CD4-positive, alpha-beta T cell treated with Interleukin-1 beta for 1 hour (primary cell): Measurements from ENCODE around the gene SPOP.
A peak's percentile ranks its signal among the peaks of the same experiment; 100 is the strongest.
"Not testable (repeated sequence)": the region's sequence is repeated elsewhere in the genome, so short reads cannot be mapped to it uniquely, and the experiment has no call there.

Source experiments
- DNase-seq, 2 donors: peaks; one replicate each; pipeline ENCODE4 v3.0.0-alpha.2; 2020 to 2022

SPOP gene

DNA sequence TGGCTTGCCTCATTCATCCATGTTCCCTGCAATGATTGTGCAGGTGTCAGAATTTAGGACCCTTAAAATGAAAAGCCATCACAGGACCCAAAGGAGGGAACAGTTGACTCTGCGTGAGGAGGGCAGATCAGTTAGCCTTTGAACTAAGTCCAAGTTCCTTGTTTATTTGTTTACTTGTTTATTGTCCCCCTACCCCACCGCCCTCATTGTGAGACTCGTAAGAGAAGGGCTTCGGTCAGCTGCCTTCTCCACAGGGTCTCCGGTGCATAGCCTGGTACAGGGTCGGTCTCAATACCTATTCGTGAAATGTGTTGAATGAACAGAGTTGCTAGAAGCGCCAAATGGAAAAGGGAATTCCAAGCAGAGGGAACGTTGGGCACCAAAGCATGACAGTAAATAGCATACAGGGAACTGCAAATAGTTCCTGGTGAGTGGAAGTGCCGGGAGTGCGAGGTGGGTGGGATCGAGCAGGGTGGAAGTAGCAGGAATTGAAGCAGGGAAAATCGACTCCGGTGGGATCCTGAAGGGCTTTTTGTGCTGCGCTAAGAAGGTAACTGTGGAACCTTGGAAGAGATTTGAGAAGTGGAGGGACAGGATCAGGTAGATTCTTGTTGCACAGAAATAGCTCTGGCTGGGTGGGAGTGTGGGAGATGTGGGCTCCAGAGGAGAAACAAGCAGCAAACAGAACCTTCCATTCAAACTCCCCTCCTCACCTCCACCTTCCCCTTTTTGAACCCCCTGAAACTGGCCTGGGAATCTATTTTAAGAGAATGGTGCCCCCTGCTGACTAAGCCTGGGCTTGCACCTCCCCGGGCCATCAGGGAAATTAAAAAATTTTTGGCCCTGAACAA lies 17.2 kb upstream of the SPOP start:
- peak; percentile 67 to 76 for DNase-seq

DNA sequence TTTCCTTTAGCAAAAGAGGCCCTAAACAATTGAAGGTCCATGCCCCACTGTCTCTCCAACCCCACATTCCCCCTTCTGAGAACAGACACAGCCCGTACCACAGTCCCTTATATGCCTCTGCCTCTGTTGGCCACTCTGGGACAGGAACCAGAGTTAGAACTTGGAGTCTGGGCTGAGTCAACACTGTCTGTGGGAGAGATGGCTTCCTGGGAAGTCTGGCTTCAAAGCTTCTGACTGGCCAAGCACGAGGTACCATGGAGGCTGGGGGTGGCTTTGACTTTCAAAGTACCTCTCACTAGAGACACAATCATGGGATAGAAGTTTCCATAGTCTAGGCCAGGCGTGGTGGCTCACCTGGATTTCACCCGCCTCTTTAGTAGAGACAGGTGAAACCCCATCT lies 14.9 kb upstream of the SPOP start:
- DNase-seq: no peak

DNA sequence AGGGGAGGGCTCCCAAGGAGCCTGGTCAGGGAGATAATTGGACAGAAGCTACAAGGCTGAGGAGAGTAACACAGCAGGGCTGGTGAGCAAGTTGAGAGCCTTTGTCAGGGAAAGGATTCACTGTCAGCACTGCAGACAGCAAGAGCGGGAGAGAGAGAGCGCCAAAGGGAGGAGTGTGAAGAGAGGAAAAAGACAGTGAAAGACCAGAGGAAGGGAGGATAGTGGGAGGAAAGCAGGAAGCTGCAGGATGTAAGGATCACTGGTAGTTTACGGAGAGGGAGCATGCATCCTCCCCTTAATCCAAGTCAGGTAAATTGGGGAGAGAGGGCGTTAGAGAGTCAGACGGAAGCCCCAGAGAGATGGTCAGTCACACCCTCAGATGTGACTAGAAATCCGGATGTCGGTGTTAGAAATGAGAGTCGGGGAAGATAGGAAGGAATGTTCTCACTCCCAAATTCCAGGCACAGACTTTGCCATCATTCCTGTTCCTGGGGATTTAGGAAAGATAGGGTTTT lies 13.8 kb upstream of the SPOP start:
- DNase-seq: no peak

DNA sequence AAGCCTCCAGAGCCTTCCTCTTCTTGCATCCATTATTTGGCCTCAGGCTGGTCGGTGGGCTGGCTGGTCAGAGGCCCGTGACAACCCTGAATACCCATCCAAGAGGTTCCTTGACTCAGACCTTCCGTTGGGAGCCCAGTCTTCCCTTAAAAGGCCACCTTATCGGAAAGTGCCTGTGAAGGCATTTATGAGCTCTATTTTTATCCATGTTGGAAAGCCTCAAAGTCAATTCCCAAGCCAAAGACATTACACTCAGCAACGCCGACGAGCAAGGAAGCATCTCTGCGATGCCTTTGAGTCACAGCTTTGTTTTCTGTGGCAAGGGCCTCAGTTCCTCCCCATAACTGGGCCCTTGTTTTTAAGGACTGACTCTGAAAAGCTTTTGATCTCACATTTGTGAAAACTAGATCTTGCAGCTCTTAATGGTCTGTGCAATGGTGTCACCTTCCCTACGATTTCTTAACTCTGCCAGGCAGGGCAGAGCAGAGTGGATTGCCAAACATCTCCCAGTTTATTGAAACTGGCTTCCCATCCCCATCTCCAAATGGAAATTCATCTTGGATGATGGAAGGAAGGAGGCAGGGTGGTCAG lies 13.3 kb upstream of the SPOP start:
- no peak for DNase-seq

DNA sequence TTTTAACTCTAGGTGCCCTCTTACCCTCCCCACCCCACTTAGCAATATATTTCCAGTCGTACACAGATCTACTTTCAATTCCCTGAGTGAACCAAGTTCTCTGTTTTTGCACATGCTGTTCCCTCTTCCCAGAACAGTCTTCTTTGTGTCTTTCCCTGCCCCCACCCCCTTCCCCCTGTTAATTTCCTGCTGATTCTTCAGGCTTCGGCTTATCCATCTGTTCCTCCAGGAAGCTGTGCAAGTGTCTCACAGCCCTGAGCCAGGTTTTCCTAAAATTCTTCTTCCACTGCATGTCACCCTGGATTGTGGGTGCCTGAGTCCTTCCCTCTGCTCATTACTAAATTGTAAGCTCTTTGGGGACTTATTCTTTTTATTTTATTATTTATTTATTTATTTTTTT lies 12.4 kb upstream of the SPOP start:
- no peak for DNase-seq

DNA sequence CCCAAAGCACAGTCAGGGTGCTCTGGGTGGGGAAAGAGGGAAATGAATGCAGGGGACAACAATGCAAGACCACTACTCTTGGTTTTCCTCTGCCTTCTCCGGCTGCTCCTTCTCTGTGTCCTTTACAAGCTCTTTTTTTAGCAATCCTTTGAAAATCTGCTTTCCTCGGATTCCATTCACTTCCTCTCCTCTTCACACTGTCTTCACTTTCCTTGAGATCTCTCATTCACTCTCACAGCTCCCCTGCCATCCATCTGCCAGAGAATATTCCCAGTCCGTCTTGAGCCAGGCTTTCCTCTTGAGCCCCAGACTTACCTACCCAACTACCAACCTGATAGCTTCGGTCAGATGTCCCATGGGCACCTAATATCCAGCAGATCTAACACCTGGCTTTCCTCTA lies 11.0 kb upstream of the SPOP start:
- DNase-seq: no peak

DNA sequence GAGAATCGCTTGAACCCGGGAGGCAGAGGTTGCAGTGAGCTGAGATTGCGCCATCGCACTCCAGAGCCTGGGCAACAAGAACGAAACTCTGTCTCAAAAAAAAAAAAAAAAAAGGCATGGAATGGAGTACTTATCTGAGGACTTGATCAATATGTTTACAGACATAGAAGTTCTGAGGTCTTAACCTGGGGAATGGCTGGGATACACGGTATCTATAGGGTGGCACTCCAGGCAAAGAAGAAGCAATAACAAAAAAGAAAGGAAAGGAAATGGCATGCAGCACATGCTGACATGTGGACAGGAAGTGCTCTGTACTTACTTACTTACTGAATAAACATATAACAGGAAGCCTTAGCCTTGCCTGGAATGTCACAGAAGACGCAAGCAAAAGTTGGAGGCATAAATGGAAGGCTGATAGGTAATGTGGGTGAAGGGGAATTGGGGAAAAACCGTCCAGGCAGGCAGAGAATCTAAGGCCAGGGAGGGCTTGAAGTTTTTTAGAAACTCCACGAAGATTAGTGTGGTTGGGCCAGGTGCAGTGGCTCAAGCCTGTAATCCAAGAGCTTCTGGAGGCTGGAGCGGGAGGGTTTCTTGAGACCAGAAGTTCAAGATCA lies 10.1 kb upstream of the SPOP start:
- DNase-seq: peak in 1 of 2 donors; percentile 43

DNA sequence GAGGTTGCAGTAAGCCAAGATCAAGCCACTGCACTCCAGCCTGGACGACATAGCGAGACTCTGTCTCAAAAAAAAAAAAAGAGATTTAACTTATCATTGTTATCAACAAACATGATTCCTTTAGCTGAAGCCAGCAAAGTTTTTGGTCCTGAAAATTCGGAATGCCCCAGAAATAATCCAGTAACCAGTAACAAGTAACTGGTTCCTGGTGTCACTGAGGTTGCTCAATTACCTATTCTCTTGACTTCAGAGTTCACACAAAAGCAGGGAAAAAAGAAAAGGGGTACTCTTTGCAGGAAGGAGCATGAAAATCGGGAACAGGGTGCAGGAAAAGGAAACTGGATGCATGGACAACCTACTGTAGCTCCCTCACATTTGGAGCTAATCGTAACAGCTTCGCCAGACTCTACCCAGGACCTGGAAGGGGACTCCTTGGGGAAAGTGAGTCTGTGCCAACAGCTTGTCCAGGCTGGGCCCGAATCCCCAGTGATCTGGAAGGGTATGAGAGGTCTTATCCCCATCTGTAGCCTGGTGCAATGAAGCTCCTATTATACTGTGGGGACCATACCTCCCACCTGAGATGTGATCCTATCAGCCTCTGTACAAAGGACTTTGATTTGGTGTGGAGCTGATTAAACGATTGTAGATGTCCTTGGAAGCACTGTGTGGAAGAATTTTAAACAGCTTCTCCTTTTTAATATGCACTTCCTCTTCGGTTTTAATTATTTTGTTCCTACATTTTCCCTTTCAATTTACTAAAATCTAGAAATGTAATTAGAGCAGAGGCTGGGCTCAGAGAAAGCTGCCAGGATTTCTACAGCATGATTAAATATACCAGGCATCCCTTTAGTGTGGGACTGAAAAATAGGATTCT lies 3.4 kb upstream of the SPOP start:
- DNase-seq: no peak

DNA sequence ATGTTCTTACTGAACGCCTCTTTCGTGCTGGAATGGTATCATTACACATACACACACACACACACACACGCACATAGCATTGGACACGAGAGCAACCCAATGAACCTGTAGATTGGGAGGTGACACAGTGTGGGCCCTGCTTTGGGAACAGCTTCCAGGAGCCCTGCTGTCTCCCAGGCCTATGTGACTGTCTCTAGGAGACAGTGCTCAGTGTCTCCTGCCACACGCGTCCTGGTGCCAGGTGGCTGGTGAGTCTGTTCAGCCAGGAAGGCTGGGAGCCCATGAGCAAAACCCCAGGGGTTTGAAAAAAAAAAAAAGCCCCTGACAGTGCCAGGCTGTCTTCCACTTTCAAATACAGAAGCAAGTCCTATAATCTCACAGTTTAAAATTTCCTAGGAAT lies 2.4 kb upstream of the SPOP start:
- no peak for DNase-seq

DNA sequence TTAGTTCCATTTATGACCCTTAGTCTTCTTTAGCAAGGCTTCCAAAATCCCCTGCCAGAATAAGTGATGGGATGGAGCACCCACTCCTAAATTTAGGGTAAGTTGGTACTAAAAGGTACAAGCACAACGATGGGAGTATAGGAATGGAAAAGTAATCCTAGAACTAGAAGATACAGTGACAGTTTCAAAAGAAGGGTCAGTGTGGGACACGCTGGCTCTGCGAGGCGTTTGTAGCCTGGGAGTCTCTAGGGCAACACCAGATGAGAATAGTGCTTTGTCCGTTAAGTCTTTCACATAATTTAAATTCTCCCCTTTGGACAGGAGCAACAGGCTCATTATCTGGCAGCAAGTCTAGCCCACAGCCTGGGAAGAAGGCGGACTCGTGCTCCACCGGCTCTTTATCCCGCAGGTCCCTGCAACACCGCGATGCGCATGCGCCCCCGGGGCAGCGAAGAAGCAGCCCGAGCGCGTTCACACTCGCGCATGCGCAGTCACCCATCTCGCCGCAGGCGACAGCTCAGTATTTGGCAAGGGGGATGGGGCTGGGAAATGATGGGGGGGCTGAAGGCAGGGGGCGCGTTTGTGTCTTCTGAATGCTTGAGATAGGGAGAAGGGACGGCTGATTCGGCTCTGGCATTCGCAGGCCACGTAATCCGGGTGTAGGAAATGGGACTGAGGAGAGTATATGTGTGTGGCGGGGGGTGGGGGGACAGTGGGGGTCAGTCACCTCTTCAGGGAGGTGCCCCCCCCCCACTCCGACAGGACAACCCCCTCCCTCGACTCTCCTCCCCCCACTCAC lies 564 bp downstream of the SPOP start:
- peak; percentile 95 to 96 for DNase-seq

DNA sequence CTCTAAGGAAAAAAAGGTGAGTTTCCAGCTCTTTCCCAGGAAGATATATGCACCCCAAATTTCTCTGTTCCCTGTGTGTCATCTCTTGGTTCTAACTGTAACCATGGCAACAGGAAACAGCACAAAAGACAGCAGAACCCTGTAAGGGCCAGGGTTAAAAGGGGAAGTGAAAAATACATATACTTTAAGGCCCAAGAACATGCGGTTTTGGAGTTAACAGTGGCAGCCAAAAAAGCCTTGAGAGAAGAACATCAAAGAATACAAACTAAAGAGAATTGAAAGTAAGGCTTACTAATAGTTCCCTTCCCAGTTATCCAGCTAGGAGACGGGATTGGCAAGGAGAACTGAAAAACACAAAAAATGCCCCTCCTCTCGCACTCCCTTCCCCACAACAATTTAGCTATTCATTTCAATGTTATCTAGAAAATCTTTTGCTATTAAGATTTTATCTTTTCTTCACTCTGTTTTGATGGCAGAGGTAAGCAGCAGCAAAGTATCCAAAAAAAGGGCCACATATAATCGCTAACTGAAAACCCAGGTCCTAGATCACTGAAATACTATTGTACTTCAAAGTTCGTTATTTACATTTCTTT lies 1.5 kb downstream of the SPOP start:
- DNase-seq: peak; percentile 76 to 86

DNA sequence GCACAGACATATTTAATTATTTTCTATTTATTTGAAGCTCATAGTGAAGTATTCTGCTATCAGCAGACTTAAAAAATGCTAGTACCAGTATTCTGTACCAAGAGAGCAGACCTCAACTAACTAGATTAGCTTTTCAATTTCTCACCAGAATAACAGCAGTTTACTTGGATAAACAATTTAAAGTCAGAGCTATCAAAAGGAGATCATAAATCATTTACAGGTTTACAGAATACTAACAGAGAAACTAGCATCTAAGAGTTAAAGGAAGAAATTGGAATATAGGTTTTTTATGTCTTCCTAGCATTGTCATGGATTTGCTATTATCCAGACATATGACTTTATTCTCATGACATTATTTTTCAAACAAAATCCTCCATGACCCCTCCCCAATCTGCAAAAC lies 3.4 kb downstream of the SPOP start:
- DNase-seq: no peak

DNA sequence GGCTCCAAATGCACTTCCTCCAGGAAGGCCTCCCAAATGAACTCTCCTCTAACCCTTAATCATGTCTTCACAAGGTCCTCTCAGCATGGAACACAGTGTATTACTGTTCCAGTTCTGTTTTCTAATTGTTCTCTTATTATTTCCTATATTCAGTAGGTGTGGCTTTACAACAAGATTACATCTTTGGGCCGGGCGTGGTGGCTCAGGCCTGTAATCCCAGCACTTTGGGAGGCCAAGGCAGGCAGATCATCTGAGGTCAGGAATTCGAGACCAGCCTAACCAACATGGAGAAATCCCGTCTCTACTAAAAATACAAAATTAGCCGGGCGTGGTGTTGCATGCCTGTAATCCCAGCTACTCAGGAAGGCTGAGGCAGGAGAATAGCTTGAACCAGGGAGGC lies 4.2 kb downstream of the SPOP start:
- DNase-seq: not testable (repeated sequence)

DNA sequence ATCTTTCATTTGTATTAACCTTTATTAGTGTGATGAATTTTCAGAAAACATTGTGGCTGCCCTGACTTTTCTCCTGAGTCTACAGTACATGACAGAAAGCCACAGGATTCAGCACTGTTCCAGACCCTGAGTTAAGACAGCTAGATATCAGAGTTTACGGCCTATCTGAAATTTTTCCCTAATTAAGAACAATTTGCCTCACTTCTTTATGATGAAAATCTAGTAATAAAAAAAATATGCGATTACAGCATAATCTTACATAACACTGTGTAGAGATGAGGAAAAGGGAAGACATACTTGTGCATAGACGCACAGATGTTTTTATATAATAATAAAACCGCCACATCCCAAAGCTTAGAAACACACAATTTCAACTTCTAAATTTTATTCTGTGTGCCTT lies 7.3 kb downstream of the SPOP start:
- DNase-seq: no peak

DNA sequence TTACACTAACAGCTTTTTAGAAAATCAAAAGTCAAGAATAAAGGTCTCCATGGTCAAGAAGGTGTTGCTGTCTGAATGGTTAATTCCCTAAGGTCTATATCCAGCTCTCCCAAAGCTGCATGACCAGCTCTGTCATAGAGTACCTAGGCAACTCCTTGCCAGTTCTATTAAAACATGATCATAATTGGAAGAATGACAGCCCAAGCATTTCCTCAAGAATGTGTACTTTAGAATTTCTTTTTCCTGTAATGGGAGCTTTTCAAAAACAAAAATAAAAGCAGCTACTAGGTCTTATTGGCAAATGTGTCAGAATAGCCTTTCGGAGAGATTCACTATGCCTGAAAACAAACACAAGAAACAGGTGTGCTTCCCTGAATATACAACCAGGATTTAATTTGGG lies 7.9 kb downstream of the SPOP start:
- DNase-seq: no peak

DNA sequence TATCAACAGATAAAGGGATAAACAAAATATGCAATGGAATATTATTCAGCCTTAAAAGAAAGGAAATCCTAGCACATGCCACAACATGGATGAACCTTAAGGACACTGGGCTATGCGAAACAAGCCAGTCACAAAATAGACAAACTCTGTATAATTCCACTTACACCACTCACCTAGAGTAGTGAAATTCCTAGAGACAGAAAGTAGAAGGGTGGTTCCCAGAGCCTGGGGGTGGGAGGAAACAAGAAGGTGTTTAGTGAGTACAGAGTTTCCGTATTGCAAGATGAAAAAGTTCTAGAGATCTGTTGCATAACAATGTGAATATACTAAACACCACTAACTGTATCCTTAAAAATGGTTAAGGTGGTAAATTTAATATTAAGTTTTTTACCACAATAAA lies 10.0 kb downstream of the SPOP start:
- no peak for DNase-seq

DNA sequence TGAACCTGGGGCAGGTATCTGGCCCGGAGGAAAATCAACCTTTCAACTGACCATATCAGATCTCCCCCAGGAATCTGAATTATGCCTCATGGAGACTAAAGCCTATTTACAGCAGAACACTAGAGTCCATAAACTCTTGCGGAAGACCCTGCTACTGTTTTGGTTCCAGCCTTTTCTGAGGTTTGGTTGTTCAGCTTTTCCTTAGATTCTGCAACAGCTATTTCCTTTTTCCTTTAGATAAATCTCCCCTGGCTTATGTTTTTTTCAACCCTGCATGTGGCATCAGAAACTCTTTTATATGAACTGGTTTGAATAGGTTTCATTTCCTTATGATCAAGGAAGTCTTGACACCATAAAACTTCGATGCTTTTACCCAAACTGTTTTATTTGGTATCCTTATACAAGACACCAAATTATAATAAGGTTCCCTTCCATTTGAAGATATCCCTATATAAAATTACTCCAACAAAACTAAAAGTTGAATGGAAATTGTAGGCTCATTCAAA lies 13.1 kb downstream of the SPOP start:
- no peak for DNase-seq

DNA sequence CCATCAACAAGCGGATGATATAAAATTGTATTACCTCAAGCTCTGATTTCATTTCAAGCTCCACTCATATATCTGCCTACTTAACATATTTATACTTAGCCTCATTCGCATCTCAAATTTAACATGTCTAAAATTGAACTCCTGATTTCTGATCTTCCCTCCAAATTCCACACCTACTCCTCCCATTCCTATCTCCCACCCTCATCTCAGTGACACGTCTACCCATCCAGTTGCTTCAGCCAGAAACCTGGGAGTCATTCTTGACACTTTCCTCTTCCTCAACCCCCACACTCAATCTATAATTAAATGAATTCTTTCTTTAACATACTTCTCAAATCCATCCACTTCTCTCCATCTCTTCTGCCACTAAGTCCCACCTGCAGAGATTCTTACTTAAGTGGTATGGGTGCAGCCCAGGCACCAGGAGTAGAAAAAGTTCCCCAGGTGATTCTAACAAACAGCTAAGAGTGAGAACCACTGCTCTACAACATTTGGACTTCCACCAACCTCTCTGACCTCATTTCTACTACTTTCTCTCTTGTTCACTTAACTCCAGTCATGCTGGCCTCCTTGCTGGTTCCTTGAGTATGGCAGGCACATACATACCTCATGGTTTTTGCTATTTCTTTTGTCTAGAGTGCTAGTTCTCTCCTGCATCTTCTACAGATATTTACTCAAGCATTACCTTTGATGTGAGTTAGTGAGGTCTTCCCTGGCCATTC lies 18.1 kb downstream of the SPOP start:
- no peak for DNase-seq

DNA sequence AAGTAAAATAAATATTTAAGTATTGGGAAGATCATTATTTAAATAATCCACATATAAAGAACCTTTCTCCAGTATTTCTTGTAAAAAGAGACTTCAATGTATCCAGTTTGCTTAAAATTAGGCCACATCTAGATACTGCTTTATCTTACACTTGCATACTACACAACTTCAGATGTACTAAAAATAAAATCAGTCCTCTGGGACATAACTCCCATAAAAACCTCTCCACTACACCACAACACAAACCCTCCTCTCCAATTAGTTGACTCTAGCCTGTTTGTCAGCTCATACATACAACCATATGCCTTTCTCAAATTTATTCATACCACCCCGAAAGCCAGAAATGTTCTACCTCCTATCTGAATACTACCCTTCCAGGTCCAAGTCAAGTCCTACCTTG lies 21.6 kb downstream of the SPOP start:
- DNase-seq: no peak

DNA sequence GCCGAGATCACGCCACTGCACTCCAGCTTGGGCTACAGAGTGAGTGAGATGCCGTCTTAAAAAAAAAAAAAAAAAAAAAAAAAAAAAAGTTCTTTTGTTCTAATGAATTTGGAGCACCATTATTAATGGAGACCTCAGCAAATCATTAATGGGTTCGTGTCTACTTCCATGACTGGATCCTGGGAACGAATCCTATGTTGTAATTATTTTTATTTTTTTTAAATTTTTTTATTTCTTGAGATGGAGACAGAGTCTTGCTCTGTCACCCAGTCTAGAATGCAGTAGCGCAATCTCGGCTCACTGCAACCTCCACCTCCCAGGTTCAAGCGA lies 30.7 kb downstream of the SPOP start:
- DNase-seq: no peak
